H9 (cell line): ENCODE results near the gene YES1. TPM values are rescaled to one million over a fixed set of nuclear protein-coding genes. Genes with fewer than 3 reads are reported as not detected.

Experiments used
- DNase-seq: peaks from one replicate; pipeline ENCODE4 v3.0.0-alpha.2; 2017
- H2AFZ ChIP-seq: one replicate; pipeline ENCODE4 v1.6.1; 2013; ENCODE audit warnings: mild to moderate bottlenecking, low read length, control low read depth, moderate library complexity
- H2AK5ac ChIP-seq: 2 replicates; pipeline ENCODE4 v1.6.1; 2013; ENCODE audit warnings: low read length, control low read depth, mixed read lengths; ENCODE audit not compliant: insufficient read length
- H2BK120ac ChIP-seq: one replicate; pipeline ENCODE4 v1.6.1; 2013; ENCODE audit warnings: low read depth, mild to moderate bottlenecking, low read length, control low read depth, inconsistent platforms; ENCODE audit not compliant: poor library complexity, severe bottlenecking
- H2BK12ac ChIP-seq: 2 replicates; pipeline ENCODE4 v1.6.1; 2013; ENCODE audit warnings: low read length, control low read depth, mixed read lengths, low read depth; ENCODE audit not compliant: insufficient read length
- H2BK15ac ChIP-seq: 2 replicates; pipeline ENCODE4 v1.6.1; 2013; ENCODE audit warnings: low read depth, low read length, control low read depth
- H2BK20ac ChIP-seq: one replicate; pipeline ENCODE4 v1.6.1; 2013; ENCODE audit warnings: low read depth, mild to moderate bottlenecking, low read length, control low read depth, inconsistent platforms; ENCODE audit not compliant: poor library complexity, severe bottlenecking
- H2BK5ac ChIP-seq: 2 replicates; pipeline ENCODE4 v1.6.1; 2013; ENCODE audit warnings: low read length, control low read depth, mixed read lengths; ENCODE audit not compliant: insufficient read length
- H3K14ac ChIP-seq: 2 replicates; pipeline ENCODE4 v1.6.1; 2013; ENCODE audit warnings: low read length, control low read depth; ENCODE audit not compliant: insufficient read depth
- H3K18ac ChIP-seq: 2 replicates; pipeline ENCODE4 v1.6.1; 2013; ENCODE audit warnings: low read depth, mild to moderate bottlenecking, mixed read lengths, low read length, control low read depth; ENCODE audit not compliant: insufficient read length
- H3K23ac ChIP-seq: 2 replicates; pipeline ENCODE4 v1.6.1; 2013; ENCODE audit warnings: low read length, control low read depth, mixed read lengths, low read depth; ENCODE audit not compliant: insufficient read length
- H3K23me2 ChIP-seq: 2 replicates; pipeline ENCODE4 v1.6.1; 2013; ENCODE audit warnings: low read depth, mild to moderate bottlenecking, mixed read lengths, low read length, control low read depth; ENCODE audit not compliant: insufficient read length, poor library complexity, severe bottlenecking
- H3K27ac ChIP-seq: 2 replicates; pipeline ENCODE4 v1.5.1; 2013; ENCODE audit warnings: low read length, control low read depth, mixed read lengths, low read depth; ENCODE audit not compliant: insufficient read length
- H3K27me3 ChIP-seq: 2 replicates; pipeline ENCODE4 v1.6.1; 2013; ENCODE audit warnings: low read length, control low read depth, inconsistent platforms; ENCODE audit not compliant: insufficient read depth
- H3K4ac ChIP-seq: 2 replicates; pipeline ENCODE4 v1.6.1; 2013; ENCODE audit warnings: low read depth, mild to moderate bottlenecking, control low read depth, inconsistent platforms, low read length, moderate library complexity
- H3K4me1 ChIP-seq: 2 replicates; pipeline ENCODE4 v1.6.1; 2013; ENCODE audit warnings: low read length, control low read depth, inconsistent platforms; ENCODE audit not compliant: insufficient read depth
- H3K4me2 ChIP-seq: 2 replicates; pipeline ENCODE4 v1.6.1; 2013; ENCODE audit warnings: low read length, control low read depth, mixed read lengths; ENCODE audit not compliant: insufficient read length, insufficient read depth
- H3K56ac ChIP-seq: 2 replicates; pipeline ENCODE4 v1.6.1; 2013; ENCODE audit warnings: low read depth, mild to moderate bottlenecking, mixed read lengths, low read length, control low read depth; ENCODE audit not compliant: insufficient read length
- H3K79me1 ChIP-seq: 2 replicates; pipeline ENCODE4 v1.6.1; 2013; ENCODE audit warnings: low read depth, mild to moderate bottlenecking, moderate library complexity, low read length, control low read depth, inconsistent platforms; ENCODE audit not compliant: insufficient read depth, poor library complexity, severe bottlenecking
- H3K79me2 ChIP-seq: 2 replicates; pipeline ENCODE4 v1.6.1; 2013; ENCODE audit warnings: low read length, control low read depth, inconsistent platforms; ENCODE audit not compliant: insufficient read depth
- H3K9ac ChIP-seq: 2 replicates; pipeline ENCODE4 v1.6.1; 2013; ENCODE audit warnings: low read length, control low read depth, mixed read lengths; ENCODE audit not compliant: insufficient read length; ENCODE audit errors: extremely low read depth
- H3K9me3 ChIP-seq: one replicate; pipeline ENCODE4 v1.6.1; 2013; ENCODE audit warnings: low read depth, low read length, inconsistent platforms; ENCODE audit not compliant: control insufficient read depth
- H3T11ph ChIP-seq: one replicate; pipeline ENCODE4 v1.6.1; 2013; ENCODE audit warnings: mild to moderate bottlenecking, low read length, control low read depth, inconsistent platforms
- H4K20me1 ChIP-seq: one replicate; pipeline ENCODE4 v1.6.1; 2013; ENCODE audit not compliant: control insufficient read depth, insufficient read length, insufficient read depth
- H4K5ac ChIP-seq: 2 replicates; pipeline ENCODE4 v1.6.1; 2013; ENCODE audit warnings: low read depth, mild to moderate bottlenecking, mixed read lengths, low read length, control low read depth; ENCODE audit not compliant: insufficient read length
- H4K8ac ChIP-seq: replicated peaks from 2 replicates; pipeline ENCODE4 v1.6.1; 2013; ENCODE audit warnings: low read length, control low read depth, mixed read lengths, low read depth; ENCODE audit not compliant: insufficient read length
- H4K91ac ChIP-seq: 2 replicates; pipeline ENCODE4 v1.6.1; 2013; ENCODE audit warnings: low read depth, mild to moderate bottlenecking, moderate library complexity, mixed read lengths, low read length, control low read depth; ENCODE audit not compliant: insufficient read length
- H3K27ac Mint-ChIP-seq, 3 experiments: 2 replicates in 2 of 3; 3 replicates in 1 of 3; pipeline ENCODE4 v1.8.0; 2020 to 2021; ENCODE audit warnings: mixed read lengths in 3 of 3, mild to moderate bottlenecking in 1 of 3, moderate library complexity in 1 of 3
- H3K27me3 Mint-ChIP-seq: 2 replicates; pipeline ENCODE4 v1.8.0; 2021; ENCODE audit warnings: low read depth, mild to moderate bottlenecking, moderate library complexity, mixed read lengths
- H3K36me3 Mint-ChIP-seq, 3 experiments: 2 replicates in 2 of 3; 3 replicates in 1 of 3; pipeline ENCODE4 v1.8.0; 2020 to 2021; ENCODE audit warnings: low read depth in 3 of 3, mixed read lengths in 3 of 3; ENCODE audit not compliant: insufficient read depth in 1 of 3
- H3K4me1 Mint-ChIP-seq, 2 experiments: 2 replicates each; pipeline ENCODE4 v1.8.0; 2020; ENCODE audit warnings: mixed read lengths in 2 of 2
- H3K4me3 Mint-ChIP-seq, 2 experiments: 2 replicates in 1 of 2; 3 replicates in 1 of 2; pipeline ENCODE4 v1.8.0; 2020 to 2021; ENCODE audit warnings: mild to moderate bottlenecking in 2 of 2, mixed read lengths in 2 of 2, moderate library complexity in 1 of 2
- H3K9me3 Mint-ChIP-seq, 2 experiments: 2 replicates in 1 of 2; 3 replicates in 1 of 2; pipeline ENCODE4 v1.8.0; 2020; ENCODE audit warnings: mild to moderate bottlenecking in 2 of 2, mixed read lengths in 2 of 2, moderate library complexity in 1 of 2
- WGBS: extraction: QIAGEN DNeasy Blood & Tissue Kit; methylation state at CpG from one replicate; pipeline ENCODE4 v1.1.7; 2013; ENCODE audit warnings: missing lambda C conversion rate, low lambda C conversion rate, mixed read lengths; ENCODE audit not compliant: insufficient read length; ENCODE audit errors: extremely low coverage; 5-methylcytosine and 5-hydroxymethylcytosine counted together
- total RNA-seq: library from RNA; stranded (reverse); gene quantifications from 2 replicates; pipeline ENCODE4 v1.2.1, GENCODE V29; 2021
- TF ChIP-seq, protein P1 (sequence below): fragments of 200-600 bp; sonication (generic); conservative IDR thresholded peaks from 3 replicates; pipeline ENCODE4 v1.8.0; 2021; ENCODE audit warnings: antibody characterized with exemption, mild to moderate bottlenecking

The YES1 gene
- total RNA-seq, 1 experiment from 2014 or later: 86.9 TPM

DNA sequence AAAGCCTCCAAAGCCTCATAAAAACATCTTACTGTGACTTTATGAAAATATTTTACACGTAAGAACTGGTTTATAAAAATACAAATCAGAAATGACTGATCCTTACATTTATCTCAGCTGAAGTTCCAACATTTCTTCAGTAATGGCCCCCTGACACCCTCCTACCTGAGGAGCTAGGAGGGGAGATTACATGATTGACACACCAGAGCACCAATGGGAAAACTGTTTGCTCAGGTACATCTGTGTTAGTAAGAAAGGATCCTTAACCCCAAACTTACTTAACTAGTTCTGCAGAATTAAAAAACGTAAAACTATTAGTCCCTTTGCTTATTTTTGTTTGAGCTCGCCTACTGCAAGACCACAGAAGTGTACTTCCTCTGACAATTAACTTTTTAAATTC, 126.6 kb downstream of the YES1 start:
- no peak overlapping the region for H4K91ac ChIP-seq
- H3K23me2 ChIP-seq: no peaks in the 10 kb centered on the region
- Mint-ChIP-seq H3K36me3 (peaks cover 10 to 44% (median 36%) of the 10 kb centered on the region in 3 experiments), H3K4me1 (peaks cover 31 to 33% of the 10 kb centered on the region in 2 experiments), H3K4me3 (peak overlapping the region in 1 of 2 experiments; percentile 65; a peak in 1 of 5 replicates), H3K27me3 (peaks cover 16% of the 10 kb centered on the region), H3K9me3 (no peaks in the 10 kb centered on the region), H3K27ac (peak overlapping the region in 2 of 3 experiments; percentile 65 to 92; a peak in 2 of 7 replicates)
- H3K18ac ChIP-seq: no peak overlapping the region
- H2BK20ac ChIP-seq: no peak overlapping the region
- peaks cover 6% of the 10 kb centered on the region; the same call in 1 of the 2 replicates for H3K4me1 ChIP-seq
- no peak overlapping the region for H2AK5ac ChIP-seq
- H2BK5ac ChIP-seq: no peak overlapping the region
- H3K4ac ChIP-seq: no peak overlapping the region
- no peak overlapping the region for H3K4me2 ChIP-seq
- no peak overlapping the region for H4K5ac ChIP-seq
- H4K8ac ChIP-seq: no peak overlapping the region
- no peaks in the 10 kb centered on the region for H4K20me1 ChIP-seq
- no peak for DNase-seq
- H3K79me2 ChIP-seq: no peaks in the 10 kb centered on the region
- no peaks in the 10 kb centered on the region for H3K27me3 ChIP-seq
- no peak overlapping the region for H2BK15ac ChIP-seq
- no peak overlapping the region for H3K56ac ChIP-seq
- no peak overlapping the region for H3K23ac ChIP-seq
- no peaks in the 10 kb centered on the region for H3K9me3 ChIP-seq
- no CpG with 5 or more reads among the region's 3 CpGs for WGBS
- no peak overlapping the region for H3K9ac ChIP-seq
- no peaks in the 10 kb centered on the region for H3K79me1 ChIP-seq
- no peak overlapping the region for H3T11ph ChIP-seq
- no peak overlapping the region for H3K27ac ChIP-seq
- TF ChIP-seq, protein P1, sequence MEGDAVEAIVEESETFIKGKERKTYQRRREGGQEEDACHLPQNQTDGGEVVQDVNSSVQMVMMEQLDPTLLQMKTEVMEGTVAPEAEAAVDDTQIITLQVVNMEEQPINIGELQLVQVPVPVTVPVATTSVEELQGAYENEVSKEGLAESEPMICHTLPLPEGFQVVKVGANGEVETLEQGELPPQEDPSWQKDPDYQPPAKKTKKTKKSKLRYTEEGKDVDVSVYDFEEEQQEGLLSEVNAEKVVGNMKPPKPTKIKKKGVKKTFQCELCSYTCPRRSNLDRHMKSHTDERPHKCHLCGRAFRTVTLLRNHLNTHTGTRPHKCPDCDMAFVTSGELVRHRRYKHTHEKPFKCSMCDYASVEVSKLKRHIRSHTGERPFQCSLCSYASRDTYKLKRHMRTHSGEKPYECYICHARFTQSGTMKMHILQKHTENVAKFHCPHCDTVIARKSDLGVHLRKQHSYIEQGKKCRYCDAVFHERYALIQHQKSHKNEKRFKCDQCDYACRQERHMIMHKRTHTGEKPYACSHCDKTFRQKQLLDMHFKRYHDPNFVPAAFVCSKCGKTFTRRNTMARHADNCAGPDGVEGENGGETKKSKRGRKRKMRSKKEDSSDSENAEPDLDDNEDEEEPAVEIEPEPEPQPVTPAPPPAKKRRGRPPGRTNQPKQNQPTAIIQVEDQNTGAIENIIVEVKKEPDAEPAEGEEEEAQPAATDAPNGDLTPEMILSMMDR: no peak
- H2BK120ac ChIP-seq: no peak overlapping the region
- no peak overlapping the region for H2AFZ ChIP-seq
- no peak overlapping the region for H3K14ac ChIP-seq
- H2BK12ac ChIP-seq: no peak overlapping the region
